PC-9 (cell line): Measurements from ENCODE around the gene ATP6V1D.

Experiments used
- CTCF ChIP-seq: fragments of 200-600 bp; sonication (generic); conservative IDR thresholded peaks from 2 replicates; pipeline ENCODE4 v1.6.1; 2017; ENCODE audit warnings: mixed run types, antibody characterized with exemption, mild to moderate bottlenecking, moderate library complexity
- EZH2 ChIP-seq: fragments of 200-600 bp; sonication (generic); IDR thresholded peaks from 2 replicates; pipeline ENCODE4 v1.8.0; 2017; ENCODE audit warnings: antibody characterized with exemption, low read depth

DNA sequence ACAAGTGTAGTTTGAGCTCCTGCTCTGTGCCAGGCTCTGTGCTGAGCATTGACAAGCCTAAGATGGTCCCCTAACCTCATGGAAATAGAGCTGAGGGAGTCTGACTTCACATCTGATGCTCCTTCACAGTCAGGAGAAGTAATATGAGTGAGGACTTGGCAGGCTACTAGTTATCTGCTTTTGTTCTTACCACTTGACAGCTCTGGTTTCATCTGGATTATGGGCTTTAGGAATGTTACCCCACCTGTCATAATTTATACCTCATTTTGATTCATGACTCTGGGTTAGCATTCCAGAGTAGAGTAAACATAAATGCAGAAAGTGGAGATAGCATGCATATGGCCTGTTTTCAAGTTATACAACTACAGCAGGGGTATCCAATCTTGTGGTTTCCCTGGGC, 40.5 kb downstream of the ATP6V1D start:
- TF ChIP-seq CTCF = no peak
- no peak for TF ChIP-seq EZH2
